Testis (tissue), 3 donors: Measurements from ENCODE around the gene SLC16A9. TPM values are rescaled to one million over a fixed set of nuclear protein-coding genes. Genes with fewer than 3 reads are reported as not detected.

Source experiments
- DNase-seq: peaks from one replicate; pipeline ENCODE4 v3.0.0-alpha.2; 2019
- H3K27ac ChIP-seq, 2 donors: fragments of 200-600 bp; sonication (generic); one replicate each; pipeline ENCODE4 v1.5.1; 2019
- H3K27me3 ChIP-seq: fragments of 200-600 bp; sonication (generic); one replicate; pipeline ENCODE4 v1.5.1; 2019
- H3K36me3 ChIP-seq: fragments of 200-600 bp; sonication (generic); one replicate; pipeline ENCODE4 v1.5.1; 2017; ENCODE audit warnings: low read depth; ENCODE audit errors: missing control alignments
- H3K4me1 ChIP-seq: fragments of 200-600 bp; sonication (generic); one replicate; pipeline ENCODE4 v1.5.1; 2019
- H3K4me3 ChIP-seq, 2 donors: fragments of 200-600 bp; sonication (generic); one replicate each; pipeline ENCODE4 v1.5.1; 2017 to 2019
- H3K9me3 ChIP-seq: fragments of 200-600 bp; sonication (generic); one replicate; pipeline ENCODE4 v1.5.1; 2017
- POLR2A ChIP-seq: fragments of 450-650 bp; IDR thresholded peaks from one replicate; pipeline ENCODE4 v1.6.1; 2017; ENCODE audit warnings: antibody characterized with exemption, mild to moderate bottlenecking, moderate library complexity
- WGBS, 2 donors: methylation state at CpG; one replicate each; pipeline ENCODE4 v1.1.5; 2018; 5-methylcytosine and 5-hydroxymethylcytosine counted together
- intact Hi-C: fragments of 100-400 bp; cut with DNase I; formaldehyde crosslinking; loops from one replicate; pipeline ENCODE4 v1.15.1; 2023; ENCODE audit warnings: low total_unique reads
- polyA plus RNA-seq: library from polyadenylated mRNA; stranded (reverse); fragments of 350-450 nt; fragmentation: Illumina TruSeq; extraction: RNeasy Lipid Tissue Mini Kit (QIAGEN cat#74804); gene quantifications from one replicate; pipeline ENCODE4 v1.2.3, GENCODE V29; 2014; ENCODE audit warnings: low read depth, low replicate concordance; ENCODE audit not compliant: insufficient read depth
- total RNA-seq, 2 donors: library from RNA; depleted of rRNA; stranded (reverse); fragments of >200 nt; gene quantifications; one replicate each; pipeline ENCODE4 v1.2.3, GENCODE V29; 2016
- TF ChIP-seq, protein P1 (sequence below), 3 experiments: fragments of 450-650 bp in 2 of 3; fragments of 200-600 bp in 1 of 3; sonication (generic) in 1 of 3; IDR thresholded peaks; one replicate each; pipeline ENCODE4 v1.5.1; 2016 to 2019; ENCODE audit warnings: antibody characterized with exemption in 3 of 3, mild to moderate bottlenecking in 2 of 3, moderate library complexity in 1 of 3

SLC16A9 gene
- total and polyA plus RNA-seq, 3 donors from 2014 or later: 3.8 to 9.8 (median 4.0) TPM

DNA sequence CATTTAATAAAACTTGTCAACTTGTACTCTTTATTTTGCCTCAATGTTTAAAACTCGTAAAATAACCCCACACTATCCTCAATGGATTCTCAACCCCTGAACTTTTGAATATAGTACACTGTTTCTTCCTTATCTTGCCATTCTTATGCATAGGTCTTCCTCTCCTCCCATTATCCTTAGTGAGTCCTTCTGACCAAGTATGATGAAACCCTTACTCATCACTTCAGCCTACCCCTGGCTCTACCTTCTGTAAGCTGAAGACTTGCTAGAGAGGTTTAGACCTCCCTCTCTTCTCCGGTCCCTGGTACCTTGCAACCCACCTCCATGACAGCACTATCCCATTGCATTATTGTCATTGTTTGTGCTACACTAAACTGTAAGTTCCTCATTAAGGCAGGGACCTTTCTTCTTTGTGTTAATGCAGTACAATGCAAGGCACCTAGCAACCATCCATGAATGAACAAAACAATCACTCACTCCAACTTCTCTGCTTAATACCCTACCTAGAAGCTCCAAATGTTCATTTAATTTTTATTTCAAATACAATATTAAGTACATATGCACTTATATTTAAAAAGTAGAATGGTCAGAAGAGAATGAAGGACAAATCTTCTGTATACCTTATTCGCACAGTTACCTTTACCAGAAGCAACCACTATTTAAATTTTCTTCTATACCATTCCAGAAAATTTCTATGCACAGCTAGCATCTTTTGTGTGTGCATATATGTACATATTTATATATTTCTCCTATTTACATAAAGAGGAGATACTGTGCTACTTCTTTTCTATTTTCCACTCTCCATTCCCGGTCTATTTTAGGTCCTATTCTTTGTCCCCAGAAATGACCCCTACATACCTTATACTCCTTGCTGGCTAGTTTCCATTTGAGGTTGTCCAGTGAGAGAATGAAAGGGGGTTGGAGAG, 77.5 kb downstream of the SLC16A9 start:
- Histone ChIP-seq H3K9me3 (no peaks in the 10 kb centered on the region), H3K27me3 (no peaks in the 10 kb centered on the region), H3K4me3 (no peak overlapping the region), H3K4me1 (no peaks in the 10 kb centered on the region), H3K36me3 (no peaks in the 10 kb centered on the region), H3K27ac (no peak overlapping the region)
- intact Hi-C loops: no loop called here
- DNase-seq: no peak
- 92 to 96% methylated on average over 4 of the region's 4 CpGs for WGBS, 2 donors
- no peak for TF ChIP-seq POLR2A
- TF ChIP-seq, protein P1, sequence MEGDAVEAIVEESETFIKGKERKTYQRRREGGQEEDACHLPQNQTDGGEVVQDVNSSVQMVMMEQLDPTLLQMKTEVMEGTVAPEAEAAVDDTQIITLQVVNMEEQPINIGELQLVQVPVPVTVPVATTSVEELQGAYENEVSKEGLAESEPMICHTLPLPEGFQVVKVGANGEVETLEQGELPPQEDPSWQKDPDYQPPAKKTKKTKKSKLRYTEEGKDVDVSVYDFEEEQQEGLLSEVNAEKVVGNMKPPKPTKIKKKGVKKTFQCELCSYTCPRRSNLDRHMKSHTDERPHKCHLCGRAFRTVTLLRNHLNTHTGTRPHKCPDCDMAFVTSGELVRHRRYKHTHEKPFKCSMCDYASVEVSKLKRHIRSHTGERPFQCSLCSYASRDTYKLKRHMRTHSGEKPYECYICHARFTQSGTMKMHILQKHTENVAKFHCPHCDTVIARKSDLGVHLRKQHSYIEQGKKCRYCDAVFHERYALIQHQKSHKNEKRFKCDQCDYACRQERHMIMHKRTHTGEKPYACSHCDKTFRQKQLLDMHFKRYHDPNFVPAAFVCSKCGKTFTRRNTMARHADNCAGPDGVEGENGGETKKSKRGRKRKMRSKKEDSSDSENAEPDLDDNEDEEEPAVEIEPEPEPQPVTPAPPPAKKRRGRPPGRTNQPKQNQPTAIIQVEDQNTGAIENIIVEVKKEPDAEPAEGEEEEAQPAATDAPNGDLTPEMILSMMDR (IDR thresholded peaks at IDR 0.05): no peak

DNA sequence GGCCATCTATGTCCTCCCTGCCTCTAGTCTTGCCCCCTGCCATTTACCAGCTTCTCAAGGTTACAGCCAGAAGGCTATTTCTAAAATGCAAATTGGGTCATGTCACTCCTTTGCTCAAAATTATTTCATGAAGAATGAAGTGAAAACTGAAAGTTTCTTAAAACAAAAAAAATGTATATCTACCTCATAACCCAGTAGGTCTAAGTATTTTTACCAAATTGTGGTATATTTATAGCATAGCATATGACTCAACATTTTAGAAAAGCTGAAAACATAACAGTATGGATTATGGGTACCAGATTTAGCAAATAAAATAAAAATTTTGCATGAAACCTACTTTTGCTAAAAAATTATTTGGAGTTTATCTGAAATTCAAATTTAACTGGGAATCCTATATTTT, 78.4 kb downstream of the SLC16A9 start:
- Histone ChIP-seq H3K4me1 (no peaks in the 10 kb centered on the region), H3K27me3 (no peaks in the 10 kb centered on the region), H3K27ac (no peak overlapping the region), H3K9me3 (no peaks in the 10 kb centered on the region), H3K36me3 (no peaks in the 10 kb centered on the region), H3K4me3 (no peak overlapping the region)
- intact Hi-C loops: no loop called here
- TF ChIP-seq, protein P1 (IDR thresholded peaks at IDR 0.05): no peak
- TF ChIP-seq POLR2A: no peak
- DNase-seq: no peak

DNA sequence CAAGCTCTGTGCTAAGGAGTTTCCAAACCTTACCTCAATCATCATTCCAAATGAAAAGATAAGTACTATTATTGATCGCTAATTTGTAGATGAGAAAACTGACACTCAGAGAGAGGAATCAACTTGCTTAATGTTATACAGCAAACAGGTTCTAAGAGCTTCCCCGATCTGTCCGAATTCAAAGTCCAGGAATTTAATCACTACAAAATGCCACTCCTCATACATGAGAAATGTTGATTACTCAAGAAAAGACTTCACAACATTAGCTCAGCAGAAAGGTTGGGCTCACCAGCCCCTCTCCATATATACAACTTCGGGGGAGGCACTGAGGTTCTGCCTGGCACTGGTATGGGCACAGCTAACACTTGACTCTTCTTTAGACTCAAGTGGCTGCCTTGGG, 80.7 kb downstream of the SLC16A9 start:
- DNase-seq: no peak
- Histone ChIP-seq H3K36me3 (no peaks in the 10 kb centered on the region), H3K4me3 (no peak overlapping the region), H3K27ac (no peak overlapping the region), H3K27me3 (no peaks in the 10 kb centered on the region), H3K4me1 (no peaks in the 10 kb centered on the region), H3K9me3 (no peaks in the 10 kb centered on the region)
- TF ChIP-seq, protein P1 (IDR thresholded peaks at IDR 0.05): no peak
- no peak for TF ChIP-seq POLR2A
- WGBS, 2 donors: 90 to 91% methylated on average over 4 of the region's 4 CpGs
- intact Hi-C loops: loop anchor here (10.0 kb wide), 1 partner anchor 206 kb away; no protein-coding TSS in a partner anchor

DNA sequence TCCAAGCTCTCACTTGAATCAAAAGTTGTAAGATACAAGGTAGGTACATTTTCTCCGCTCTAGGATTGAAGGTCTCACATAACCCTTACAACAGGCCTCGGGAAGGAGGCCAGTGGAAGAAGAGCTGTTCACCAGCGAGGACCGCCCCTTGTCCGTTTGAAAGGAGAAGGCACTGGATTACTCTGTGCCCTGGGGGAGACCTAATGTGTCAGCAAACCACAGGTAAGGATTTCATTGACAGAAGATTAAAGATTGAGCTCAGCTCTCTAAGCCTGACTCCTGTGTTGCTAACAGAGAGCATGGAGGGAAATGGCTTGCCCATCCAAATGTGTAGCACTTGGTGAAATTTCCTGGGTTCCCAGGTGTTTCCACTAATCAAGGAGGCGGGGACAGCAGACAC, 81.2 kb downstream of the SLC16A9 start:
- Histone ChIP-seq H3K4me3 (no peak overlapping the region), H3K9me3 (no peaks in the 10 kb centered on the region), H3K27ac (no peak overlapping the region), H3K36me3 (no peaks in the 10 kb centered on the region), H3K4me1 (no peaks in the 10 kb centered on the region), H3K27me3 (no peaks in the 10 kb centered on the region)
- TF ChIP-seq, protein P1 (IDR thresholded peaks at IDR 0.05): no peak
- TF ChIP-seq POLR2A: no peak
- intact Hi-C loops: loop anchor here (10.0 kb wide), 1 partner anchor 206 kb away; no protein-coding TSS in a partner anchor
- WGBS, 2 donors: 61 to 69% methylated on average over 6 of the region's 6 CpGs
- DNase-seq: no peak
